ENCODE data around the gene PPP2R2D.

Gene PPP2R2D

DNA sequence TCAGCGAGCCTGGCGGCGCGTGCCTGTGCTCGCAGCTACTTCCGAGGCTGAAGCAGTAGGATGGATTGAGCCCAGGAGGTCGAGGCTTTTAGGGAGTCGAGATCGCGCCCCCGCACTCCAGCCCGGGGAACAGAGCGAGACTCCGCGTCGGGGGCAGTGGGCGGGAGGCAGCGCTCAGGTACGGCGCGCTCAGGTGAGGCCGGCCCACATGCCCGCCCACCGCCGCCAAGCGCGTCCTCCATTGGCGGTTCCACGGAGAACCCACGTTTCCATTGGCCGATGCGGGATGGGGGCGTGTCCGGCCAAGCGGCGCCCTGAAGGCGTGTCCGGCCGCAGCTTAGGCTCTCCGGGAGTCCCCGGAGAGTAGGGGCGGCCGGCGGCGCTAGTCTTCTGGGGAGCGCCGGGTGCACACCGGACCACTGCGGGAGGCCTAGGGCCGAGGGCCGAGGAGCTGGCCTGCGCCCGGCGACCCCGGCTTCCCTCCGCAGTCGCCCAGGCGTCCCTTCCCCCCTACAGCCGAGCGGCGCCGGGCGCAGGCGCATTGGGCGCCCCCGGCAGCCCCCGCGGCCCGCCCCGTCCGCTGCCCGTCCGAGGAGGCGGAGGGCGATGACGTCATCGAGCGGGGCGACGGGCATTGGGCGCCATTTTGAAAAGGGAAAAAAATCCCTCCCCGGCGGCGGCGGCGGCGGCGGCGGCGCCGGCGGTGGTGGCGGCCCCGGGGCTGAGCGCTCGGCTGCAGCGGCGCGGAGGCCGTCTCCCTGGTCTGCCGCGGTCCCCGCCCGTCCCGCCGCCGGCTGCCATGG, at the start of gene PPP2R2D:
Gene PPP2R2D, plus strand, starts transcription at position 659 of the 803 bp plus-strand sequence. Its CDS starts 141 bp downstream, at position 800.
- Mint-ChIP-seq H3K36me3 (no peaks in the 10 kb centered on the region), H3K4me3 (peak within 1 kb of the TSS; percentile 94), H3K27me3 (no peaks in the 10 kb centered on the region), H3K4me1 (peaks cover 60% of the 10 kb centered on the region), H3K27ac (peak within 1 kb of the TSS; percentile 95), H3K9me3 (no peaks in the 10 kb centered on the region)

DNA sequence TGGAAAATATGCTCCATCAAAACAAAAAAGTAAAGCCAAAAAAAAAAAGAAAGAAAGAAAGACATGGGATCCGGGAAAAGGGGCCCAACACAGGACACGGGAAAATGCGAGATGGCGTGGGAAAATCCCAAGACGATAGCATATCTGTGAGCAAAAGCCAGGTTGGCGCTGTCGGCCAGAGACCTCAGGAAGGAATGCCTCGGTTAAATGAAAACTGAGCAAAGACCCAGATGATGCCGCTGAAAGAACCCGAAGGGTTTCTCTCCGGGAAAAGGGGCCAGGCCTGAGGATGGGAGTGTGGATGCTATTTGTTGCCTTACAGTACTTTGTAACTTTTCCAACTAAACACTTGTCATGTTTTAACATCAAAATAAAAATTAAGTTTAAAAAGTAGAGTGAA, 49.5 kb upstream of the PPP2R2D start:
- Mint-ChIP-seq H3K27ac (no peak overlapping the region), H3K36me3 (no peaks in the 10 kb centered on the region), H3K4me3 (no peak overlapping the region), H3K9me3 (no peaks in the 10 kb centered on the region), H3K27me3 (no peaks in the 10 kb centered on the region), H3K4me1 (no peaks in the 10 kb centered on the region)

DNA sequence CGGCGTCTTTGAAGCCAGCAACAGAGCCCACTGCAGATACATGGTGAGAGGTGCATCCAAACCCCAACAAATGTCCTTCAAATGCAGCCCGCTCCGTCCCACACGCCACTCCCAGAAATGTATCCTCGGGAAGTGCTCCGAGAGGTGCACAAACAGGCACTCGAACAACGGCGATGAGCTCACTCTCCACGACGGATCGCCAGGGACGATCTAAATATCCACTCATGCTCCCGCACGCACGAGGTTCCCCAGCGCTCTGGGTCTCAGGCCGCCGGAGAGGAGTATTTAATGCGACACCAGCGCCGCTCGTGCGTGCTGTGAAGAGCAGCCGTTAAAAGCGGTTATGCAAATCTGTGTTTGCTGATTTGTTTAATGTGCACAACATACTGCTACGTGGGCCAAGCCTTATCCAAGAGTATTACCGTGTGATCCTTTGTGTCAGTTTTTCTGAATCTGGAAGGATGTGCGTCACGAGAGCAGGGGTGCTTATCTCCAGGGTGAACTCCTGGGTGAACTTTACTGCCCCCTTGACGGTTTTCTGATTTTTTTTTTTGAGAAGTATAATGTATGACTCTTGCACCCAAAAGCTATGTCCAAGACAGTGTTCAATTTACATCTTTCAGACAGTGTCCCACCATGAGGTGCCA, 48.5 kb upstream of the PPP2R2D start:
- H3K27ac Mint-ChIP-seq, result no peak overlapping the region
- no peaks in the 10 kb centered on the region for H3K4me1 Mint-ChIP-seq
- H3K36me3 Mint-ChIP-seq, result no peaks in the 10 kb centered on the region
- H3K9me3 Mint-ChIP-seq, result no peaks in the 10 kb centered on the region
- H3K27me3 Mint-ChIP-seq, result no peaks in the 10 kb centered on the region
- no peak overlapping the region for H3K4me3 Mint-ChIP-seq

DNA sequence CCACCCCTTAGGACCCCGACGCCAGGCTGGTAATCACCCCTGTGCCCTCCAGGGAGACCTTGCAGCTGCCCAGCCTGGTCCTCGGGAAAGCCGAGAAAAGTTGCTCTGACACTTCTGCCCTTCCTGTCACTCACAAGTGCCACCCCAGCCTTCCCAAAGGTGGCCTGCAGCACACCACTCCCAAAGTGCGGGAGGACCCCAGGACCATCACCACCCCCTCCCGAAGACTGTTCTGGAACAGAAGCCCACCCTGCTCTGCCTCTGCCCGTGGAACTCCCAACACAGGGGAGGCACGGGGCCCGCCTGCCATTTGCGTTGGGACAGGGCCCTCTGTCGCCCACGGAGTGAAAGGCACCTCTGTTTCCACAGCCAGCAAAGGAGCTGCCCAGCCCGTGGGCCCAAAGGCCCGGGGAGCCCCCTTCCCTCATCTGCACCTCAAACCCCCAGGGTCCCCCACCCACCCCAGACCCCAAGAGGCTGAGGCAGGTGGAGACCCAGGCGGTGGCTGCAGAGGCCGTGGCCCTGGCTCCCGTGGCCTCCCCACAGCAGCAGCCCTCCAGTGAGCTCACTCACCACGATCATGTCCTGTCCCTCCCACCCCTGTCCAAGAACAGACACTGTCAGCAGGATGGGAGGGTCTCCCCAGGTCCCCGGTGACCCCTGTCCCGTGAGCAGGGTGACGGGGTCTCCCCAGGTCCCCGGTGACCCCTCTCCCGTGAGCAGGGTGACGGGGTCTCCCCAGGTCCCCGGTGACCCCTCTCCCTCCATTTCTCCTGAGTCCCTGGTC, 47.8 kb upstream of the PPP2R2D start:
- Mint-ChIP-seq H3K9me3 (no peaks in the 10 kb centered on the region), H3K36me3 (no peaks in the 10 kb centered on the region), H3K4me3 (no peak overlapping the region), H3K27me3 (no peaks in the 10 kb centered on the region), H3K4me1 (no peaks in the 10 kb centered on the region), H3K27ac (no peak overlapping the region)

DNA sequence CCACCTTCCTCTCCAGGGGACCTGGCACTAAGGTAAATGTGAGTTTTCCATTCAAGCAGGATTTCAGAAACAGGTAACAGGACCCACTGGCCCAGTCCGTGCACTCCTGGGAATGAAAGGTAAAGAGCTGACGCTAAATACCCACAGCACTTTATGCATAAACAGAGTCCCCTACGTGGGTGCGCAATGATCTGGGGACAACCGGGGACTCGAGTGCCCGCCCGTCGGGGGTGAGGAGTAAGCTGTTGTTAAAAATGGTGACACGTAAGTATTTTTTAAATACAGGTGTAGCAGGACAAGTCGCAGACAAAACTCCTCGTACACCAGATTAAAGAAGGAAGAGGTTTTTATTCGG, 47.2 kb upstream of the PPP2R2D start:
- Mint-ChIP-seq H3K27ac (no peak overlapping the region), H3K9me3 (no peaks in the 10 kb centered on the region), H3K27me3 (no peaks in the 10 kb centered on the region), H3K4me3 (no peak overlapping the region), H3K36me3 (no peaks in the 10 kb centered on the region), H3K4me1 (no peaks in the 10 kb centered on the region)

DNA sequence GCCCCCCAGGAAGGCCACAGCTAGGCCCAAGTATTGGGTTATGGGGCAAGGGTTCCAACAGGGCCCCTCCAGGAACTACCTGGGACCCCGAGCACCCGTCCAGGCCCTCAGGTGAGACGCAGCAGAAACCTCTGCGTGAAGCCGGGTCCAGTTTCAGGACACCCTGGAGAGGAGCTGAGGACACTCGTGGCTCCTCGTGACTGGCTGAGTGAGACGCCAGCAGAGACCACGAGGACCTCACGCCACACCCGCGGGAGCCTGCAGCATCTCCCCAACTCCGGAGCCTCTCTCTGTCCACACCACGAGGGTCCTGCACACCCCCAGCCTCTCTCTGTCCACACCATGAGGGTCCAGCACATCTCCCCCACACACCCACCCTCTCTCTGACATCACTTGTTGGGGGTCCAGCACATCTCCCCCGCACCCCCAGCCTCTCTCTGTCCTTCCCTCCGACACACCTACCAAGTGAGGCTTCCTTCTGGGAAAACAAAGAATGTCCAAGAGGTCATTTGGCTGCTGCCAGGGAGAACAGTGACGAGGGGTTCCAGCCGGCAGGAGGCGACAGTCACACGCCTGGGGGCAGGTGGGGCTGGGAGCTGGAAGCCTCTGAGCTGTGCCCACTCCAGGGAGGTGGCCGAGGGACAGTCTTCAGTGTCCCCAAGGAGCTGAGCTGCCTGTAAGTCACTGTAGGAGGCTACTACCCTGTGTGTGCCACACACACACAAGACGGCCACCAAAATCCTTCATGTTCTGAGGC, 46.1 kb upstream of the PPP2R2D start:
- Mint-ChIP-seq H3K9me3 (no peaks in the 10 kb centered on the region), H3K36me3 (no peaks in the 10 kb centered on the region), H3K27ac (no peak overlapping the region), H3K4me1 (no peaks in the 10 kb centered on the region), H3K4me3 (no peak overlapping the region), H3K27me3 (no peaks in the 10 kb centered on the region)

DNA sequence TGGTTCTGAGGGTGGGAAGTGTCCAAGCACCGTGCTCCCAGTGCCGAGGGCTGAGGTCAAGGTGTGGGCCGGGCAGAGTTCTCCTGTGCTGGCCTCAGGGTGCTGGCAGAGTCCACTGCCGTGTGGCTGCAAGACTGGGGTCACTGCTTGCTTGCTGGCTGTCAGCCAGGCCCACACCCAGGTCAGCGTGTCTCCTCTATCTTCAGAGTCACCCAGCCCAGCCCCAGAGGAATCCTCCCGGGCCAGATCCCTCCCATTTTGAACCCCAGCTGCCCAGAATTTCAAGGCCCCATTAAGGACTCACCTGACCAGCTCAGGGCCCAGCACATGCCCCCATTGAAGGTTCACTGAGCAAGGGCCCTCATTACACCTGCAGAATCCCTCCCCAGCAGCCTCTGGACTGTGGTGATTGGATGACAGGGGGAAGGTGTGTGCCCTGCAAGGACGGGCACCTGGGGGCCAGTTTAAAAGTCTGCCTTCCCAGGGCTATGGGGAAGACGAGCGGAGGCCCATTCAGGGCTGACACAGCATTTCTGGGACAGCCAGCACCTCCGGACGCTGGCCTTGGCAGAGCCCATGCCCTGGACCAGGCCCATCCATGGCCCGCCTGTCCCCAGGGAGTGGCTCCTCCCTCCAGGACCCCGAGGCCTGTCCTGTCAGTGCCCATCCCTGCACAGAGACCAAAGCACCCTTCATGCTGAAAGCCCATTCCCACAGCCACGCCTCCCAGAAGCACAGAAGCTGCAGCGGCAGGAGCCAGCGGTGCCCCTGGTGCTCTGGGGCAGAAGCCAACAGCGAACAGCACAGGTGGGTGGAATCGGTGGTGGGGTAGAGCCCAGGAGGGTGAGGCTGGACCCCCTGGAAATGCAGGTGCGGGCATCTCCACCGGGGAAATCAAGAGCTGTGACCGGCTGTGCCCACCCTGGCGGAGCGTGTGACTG, 45.1 kb upstream of the PPP2R2D start:
- Mint-ChIP-seq H3K27me3 (peaks cover under 1% of the 10 kb centered on the region), H3K4me1 (no peaks in the 10 kb centered on the region), H3K4me3 (no peak overlapping the region), H3K36me3 (no peaks in the 10 kb centered on the region), H3K27ac (no peak overlapping the region), H3K9me3 (no peaks in the 10 kb centered on the region)

DNA sequence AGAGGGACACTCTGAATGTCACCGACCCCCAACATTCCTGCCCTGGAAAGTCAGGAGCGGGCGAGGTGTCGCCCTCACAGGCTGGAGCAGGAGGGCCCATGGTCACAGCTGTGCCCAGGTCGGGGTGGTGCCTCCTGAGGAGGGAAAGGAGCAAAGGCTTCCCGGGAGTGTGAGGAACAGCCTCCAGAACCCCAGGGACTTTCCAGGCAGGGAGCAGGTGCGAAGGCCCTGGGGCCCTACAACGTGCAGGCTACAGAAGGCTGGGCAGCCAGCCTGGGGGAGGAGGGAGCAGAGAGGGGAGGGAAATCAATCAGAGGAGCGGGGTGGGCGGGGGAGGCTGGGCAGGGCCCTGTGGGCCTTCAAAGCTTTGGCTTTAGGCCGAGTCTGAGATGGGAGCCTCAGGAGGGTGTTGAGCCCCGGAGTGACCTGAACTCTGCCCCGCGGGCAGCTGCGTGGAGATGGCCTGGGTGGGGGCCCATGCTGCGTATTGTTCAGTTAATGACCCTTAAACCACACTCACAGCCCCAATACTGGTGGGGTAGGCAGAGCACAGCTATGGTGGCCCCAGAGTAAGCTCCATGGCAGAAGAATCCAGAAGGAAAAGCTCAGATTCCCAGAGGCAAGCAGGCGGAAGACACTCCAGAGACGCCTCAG, 44.2 kb upstream of the PPP2R2D start:
- Mint-ChIP-seq H3K36me3 (no peaks in the 10 kb centered on the region), H3K27me3 (peaks cover 2% of the 10 kb centered on the region), H3K9me3 (no peaks in the 10 kb centered on the region), H3K4me1 (no peaks in the 10 kb centered on the region), H3K27ac (no peak overlapping the region), H3K4me3 (no peak overlapping the region)

DNA sequence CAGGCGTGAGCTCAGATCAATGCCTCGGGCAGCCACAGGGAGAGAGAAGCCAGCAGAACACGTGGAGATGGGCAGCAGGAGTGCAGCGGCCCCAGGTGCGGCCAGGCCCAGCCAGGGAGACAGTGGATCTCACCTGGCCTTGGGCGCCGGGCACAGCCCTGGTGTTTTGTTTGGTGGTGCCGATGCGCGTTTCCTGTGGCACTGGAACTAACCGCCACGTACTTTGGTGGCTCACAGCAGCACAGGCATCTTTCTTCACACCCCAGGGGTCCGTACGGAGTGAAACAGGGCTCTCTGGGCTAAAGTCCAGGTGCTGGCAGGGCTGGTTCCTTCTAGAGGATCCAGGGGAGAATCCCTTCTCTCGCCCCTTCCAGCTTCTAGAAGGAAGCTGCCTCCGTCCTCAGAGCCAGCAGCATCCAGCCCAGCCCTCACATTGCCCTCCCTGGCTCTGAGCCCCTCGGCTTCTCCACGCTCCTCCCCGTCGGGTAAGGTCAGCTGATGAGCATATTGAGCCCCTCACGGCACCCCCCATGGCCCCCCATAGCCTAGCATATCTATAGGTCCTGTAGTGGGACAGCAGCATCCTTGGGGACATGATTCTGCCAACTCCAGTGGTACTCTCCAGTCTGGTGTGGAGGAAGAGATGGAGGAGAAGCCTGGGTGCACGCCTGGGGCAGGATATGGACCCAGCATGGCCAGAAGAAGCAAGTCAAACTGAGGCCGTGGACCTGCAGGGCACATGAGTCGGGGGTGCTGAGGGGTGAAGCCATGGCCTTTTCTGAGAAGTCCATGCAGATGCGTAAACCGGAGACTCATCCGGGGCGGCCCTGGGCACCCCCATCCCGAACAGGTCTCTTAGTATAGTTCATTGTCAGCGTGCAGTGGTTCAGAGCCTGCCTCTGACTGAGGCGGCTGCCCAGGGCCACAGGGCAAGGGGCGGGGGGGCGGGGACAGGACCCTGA, 43.4 kb upstream of the PPP2R2D start:
- H3K9me3 Mint-ChIP-seq, result no peaks in the 10 kb centered on the region

DNA sequence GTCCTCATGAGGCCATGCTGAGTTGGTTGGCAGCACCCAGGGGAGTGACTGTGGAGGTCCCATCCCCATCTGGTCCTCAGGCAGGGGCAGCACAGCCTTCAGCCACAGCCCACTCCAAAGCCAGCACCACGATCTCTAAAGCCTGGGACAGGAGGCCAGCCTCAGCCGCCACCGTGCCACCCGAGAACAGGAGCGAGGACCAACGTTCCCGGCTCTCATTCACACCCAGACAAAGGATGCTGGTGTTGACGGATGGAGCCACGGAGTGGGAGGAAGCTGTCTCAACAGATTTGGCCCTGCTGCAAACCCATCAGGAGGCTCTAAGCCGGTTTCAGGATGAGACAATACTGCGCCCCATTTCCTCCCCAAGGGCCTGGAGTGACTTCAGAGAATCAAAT, 42.7 kb upstream of the PPP2R2D start:
- no peaks in the 10 kb centered on the region for H3K9me3 Mint-ChIP-seq
- no peaks in the 10 kb centered on the region for H3K4me1 Mint-ChIP-seq
- H3K27me3 Mint-ChIP-seq, result peaks cover 2% of the 10 kb centered on the region
- no peak overlapping the region for H3K27ac Mint-ChIP-seq
- H3K36me3 Mint-ChIP-seq, result no peaks in the 10 kb centered on the region
- no peak overlapping the region for H3K4me3 Mint-ChIP-seq

More for the DNA sequence above, 43.4 kb upstream of the PPP2R2D start:
- H3K27ac Mint-ChIP-seq, result no peak overlapping the region
- peaks cover 2% of the 10 kb centered on the region for H3K27me3 Mint-ChIP-seq
- H3K4me1 Mint-ChIP-seq, result no peaks in the 10 kb centered on the region
- H3K4me3 Mint-ChIP-seq, result no peak overlapping the region
- no peaks in the 10 kb centered on the region for H3K36me3 Mint-ChIP-seq

DNA sequence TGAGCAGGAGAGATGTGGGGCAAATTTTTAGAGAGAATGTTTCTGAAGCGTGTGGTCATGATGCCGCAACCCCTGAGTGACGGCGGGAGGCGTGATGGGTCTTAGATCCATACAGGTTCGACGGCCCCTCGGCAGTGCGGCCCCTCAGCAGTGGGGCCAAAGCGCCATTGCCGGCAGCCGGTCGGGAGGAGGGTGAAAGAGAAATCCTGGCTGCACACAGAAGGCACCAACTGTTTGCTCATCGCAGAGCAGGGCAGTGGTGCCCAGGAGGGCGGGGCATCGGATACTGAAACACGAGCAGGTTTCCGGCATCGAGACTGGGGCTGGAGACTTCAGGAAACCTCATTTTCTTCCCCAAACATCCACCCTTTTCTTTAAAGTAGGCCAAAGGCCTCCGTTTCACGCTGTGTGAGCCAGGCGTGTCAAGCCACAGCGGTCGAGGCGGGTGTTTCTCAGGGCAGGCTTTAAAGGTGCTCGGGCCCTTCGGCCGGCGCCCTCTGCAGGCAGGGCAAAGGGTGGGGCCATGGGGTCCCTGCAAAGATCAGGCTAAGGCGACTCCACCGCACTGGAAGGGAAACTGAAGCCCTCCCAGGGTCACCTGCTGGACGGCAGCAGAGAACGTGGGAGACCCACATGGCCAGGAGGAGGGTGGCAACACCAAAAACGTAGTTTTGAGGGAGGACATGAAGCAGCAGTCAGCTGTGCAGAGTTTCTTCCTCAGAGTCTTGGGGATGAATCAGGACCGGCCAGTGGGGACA, 42.0 kb upstream of the PPP2R2D start:
- H3K27ac Mint-ChIP-seq, result no peak overlapping the region
- H3K9me3 Mint-ChIP-seq, result no peaks in the 10 kb centered on the region
- H3K4me3 Mint-ChIP-seq, result no peak overlapping the region
- peaks cover 2% of the 10 kb centered on the region for H3K27me3 Mint-ChIP-seq
- H3K4me1 Mint-ChIP-seq, result no peaks in the 10 kb centered on the region
- no peaks in the 10 kb centered on the region for H3K36me3 Mint-ChIP-seq

DNA sequence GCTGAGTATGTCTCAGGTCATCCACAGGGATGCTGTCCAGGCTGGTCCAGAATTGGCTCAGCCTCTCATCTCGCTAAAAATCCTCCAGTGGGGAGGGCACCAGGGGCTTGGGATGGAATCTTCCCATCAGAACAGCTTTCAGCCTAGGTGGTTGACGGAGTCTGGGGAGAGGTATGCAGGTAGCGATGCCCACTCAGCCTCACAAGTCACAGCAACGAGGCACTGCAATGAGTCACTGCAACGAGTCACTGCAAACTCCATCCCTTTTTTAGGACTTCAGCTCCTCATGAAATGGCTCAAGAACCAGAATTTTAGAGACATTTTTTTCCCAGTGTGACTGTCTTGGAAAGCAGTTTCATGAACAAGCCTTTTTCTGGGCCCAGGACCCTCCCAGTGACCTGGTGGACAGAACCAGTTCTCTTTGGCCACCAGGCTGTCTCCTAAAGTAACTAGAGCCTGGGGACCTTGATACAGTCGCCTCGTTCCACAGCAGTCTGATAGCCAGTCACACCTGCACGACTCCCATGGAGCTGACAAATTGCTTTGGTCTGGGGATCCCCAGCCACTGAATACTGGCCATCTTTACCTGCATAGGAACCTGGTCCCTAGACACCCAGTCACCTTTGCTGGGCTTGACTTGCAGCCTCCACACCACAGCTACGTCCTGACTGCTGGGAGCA, 41.3 kb upstream of the PPP2R2D start:
- no peak overlapping the region for H3K27ac Mint-ChIP-seq
- peaks cover 3% of the 10 kb centered on the region for H3K27me3 Mint-ChIP-seq
- H3K4me3 Mint-ChIP-seq, result no peak overlapping the region
- H3K36me3 Mint-ChIP-seq, result no peaks in the 10 kb centered on the region
- H3K4me1 Mint-ChIP-seq, result no peaks in the 10 kb centered on the region
- H3K9me3 Mint-ChIP-seq, result no peaks in the 10 kb centered on the region
